ENCODE data around the gene TNFRSF19. TPM values are rescaled to one million over a fixed set of nuclear protein-coding genes. Genes with fewer than 3 reads are reported as not detected.

The TNFRSF19 gene
- total and polyA plus RNA-seq, 10 donors: 1.0 to 12.2 (median 3.8) TPM

DNA sequence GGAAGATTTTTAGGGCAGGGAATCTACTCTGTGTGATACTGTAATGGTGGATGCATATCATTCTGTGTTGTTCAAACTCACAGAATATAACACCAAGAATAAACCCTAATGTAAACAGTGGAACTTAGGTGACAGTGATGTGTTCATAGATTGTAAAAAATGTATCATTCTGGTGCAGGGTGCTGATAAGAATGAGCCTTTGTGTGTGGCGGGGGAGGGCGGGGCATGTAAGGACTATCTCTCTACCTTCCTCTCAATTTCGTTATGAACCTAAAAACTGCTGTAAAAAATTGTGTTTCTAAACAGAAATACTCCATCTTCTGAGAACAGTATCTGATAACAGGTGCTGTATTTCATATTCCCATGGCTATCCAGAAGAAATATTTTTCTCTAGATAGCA lies 35.6 kb downstream of the TNFRSF19 start:
- intact Hi-C loops (cut with DNase I; ENCODE audit: low total_unique reads): no loop called here
- DNase-seq: no peak
- Histone ChIP-seq H3K4me1 (peaks cover 23 to 33% (median 30%) of the 10 kb centered on the region in 6 donors), H3K27me3 (replicated peaks in 1 of 7) (no peaks in the 10 kb centered on the region), H3K36me3 (no peaks in the 10 kb centered on the region), H3K27ac (no peak overlapping the region), H3K9me3 (no peaks in the 10 kb centered on the region), H3K4me3 (no peak overlapping the region)
- 71 to 87% (median 78%) methylated on average over 3 of the region's 3 CpGs for WGBS, 5 donors
- TF ChIP-seq, protein P1, sequence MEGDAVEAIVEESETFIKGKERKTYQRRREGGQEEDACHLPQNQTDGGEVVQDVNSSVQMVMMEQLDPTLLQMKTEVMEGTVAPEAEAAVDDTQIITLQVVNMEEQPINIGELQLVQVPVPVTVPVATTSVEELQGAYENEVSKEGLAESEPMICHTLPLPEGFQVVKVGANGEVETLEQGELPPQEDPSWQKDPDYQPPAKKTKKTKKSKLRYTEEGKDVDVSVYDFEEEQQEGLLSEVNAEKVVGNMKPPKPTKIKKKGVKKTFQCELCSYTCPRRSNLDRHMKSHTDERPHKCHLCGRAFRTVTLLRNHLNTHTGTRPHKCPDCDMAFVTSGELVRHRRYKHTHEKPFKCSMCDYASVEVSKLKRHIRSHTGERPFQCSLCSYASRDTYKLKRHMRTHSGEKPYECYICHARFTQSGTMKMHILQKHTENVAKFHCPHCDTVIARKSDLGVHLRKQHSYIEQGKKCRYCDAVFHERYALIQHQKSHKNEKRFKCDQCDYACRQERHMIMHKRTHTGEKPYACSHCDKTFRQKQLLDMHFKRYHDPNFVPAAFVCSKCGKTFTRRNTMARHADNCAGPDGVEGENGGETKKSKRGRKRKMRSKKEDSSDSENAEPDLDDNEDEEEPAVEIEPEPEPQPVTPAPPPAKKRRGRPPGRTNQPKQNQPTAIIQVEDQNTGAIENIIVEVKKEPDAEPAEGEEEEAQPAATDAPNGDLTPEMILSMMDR (IDR thresholded peaks at IDR 0.05 in 8 of 11, conservative IDR thresholded peaks at IDR 0.05 in 3 of 11): no peak
- no peak for TF ChIP-seq POLR2AphosphoS5 (IDR thresholded peaks at IDR 0.05)
- no peak for TF ChIP-seq POLR2A (IDR thresholded peaks at IDR 0.05)

DNA sequence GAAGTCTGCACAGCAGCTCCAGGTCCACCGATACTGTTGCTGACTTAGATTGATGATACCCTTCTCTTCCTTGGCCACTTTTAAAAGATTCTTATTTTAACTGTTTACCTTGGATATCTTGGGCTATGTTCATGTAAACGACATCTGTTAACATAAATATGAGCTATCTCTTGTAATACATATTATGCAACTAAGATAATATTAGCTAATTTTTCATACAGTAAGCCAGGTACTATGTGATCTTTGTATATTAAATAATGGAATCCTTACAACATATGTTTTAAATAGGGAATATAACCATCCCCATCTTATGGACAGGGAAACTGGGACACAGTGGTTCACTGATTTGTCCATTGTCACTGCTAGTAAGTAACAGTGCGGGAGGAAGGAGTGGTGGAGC lies 37.9 kb downstream of the TNFRSF19 start:
- Histone ChIP-seq H3K4me1 (peaks cover 24 to 40% (median 34%) of the 10 kb centered on the region in 6 donors), H3K4me3 (no peak overlapping the region), H3K9me3 (no peaks in the 10 kb centered on the region), H3K36me3 (no peaks in the 10 kb centered on the region), H3K27ac (peak overlapping the region; percentile 23 to 84 (median 78)), H3K27me3 (replicated peaks in 1 of 7) (no peaks in the 10 kb centered on the region)
- intact Hi-C loops (cut with DNase I; ENCODE audit: low total_unique reads): no loop called here
- 63 to 75% (median 74%) methylated on average over 3 of the region's 3 CpGs for WGBS, 5 donors
- TF ChIP-seq POLR2AphosphoS5 (IDR thresholded peaks at IDR 0.05): no peak
- TF ChIP-seq POLR2A (IDR thresholded peaks at IDR 0.05): no peak
- TF ChIP-seq, protein P1 (IDR thresholded peaks at IDR 0.05 in 8 of 11, conservative IDR thresholded peaks at IDR 0.05 in 3 of 11): no peak
- no peak for DNase-seq

DNA sequence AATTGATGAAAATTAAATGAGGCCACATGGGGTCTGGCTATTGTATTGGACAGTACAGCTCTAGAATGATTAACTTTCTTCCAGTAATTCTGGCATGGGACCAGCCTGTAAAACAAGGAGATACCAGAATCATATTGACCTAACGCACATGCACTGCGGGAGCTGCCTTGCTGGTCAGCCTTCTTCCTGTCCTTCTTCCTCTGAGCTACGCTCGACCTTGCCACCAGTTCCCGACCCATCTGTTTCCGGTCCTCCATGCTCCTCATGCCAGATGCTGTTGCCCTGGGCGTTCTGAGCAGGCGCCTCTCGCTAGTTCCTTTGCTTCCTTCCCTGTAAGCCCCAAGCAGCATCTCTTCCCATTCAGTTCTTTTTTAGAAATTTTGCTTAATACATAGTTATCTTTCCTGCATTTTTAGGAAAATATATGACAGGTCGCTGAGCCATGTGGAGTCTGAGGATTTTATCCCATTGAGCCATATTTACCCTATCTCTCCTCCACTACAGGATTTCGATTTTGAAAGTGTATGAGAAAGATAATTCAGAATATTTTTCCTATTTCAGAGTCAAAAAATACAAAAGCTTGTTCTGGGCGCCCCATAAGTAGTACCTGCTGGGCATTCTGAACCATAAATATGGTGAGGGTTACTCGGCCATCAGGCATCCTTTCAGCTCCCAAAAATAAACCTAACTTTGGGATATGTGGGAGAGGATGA lies 38.6 kb downstream of the TNFRSF19 start:
- peak overlapping the region; percentile 23 to 84 (median 78) for H3K27ac ChIP-seq
- no peaks in the 10 kb centered on the region for H3K36me3 ChIP-seq
- peak overlapping the region in 5 of 8 donors; percentile 7 to 53 (median 25) for H3K4me3 ChIP-seq
- H3K9me3 ChIP-seq: no peaks in the 10 kb centered on the region
- intact Hi-C loops (cut with DNase I; ENCODE audit: low total_unique reads): no loop called here
- TF ChIP-seq POLR2AphosphoS5 (IDR thresholded peaks at IDR 0.05): peak; percentile 55 to 90 (median 90)
- TF ChIP-seq, protein P1 (IDR thresholded peaks at IDR 0.05 in 8 of 11, conservative IDR thresholded peaks at IDR 0.05 in 3 of 11): no peak
- peaks cover 24 to 40% (median 34%) of the 10 kb centered on the region in 6 donors for H3K4me1 ChIP-seq
- H3K27me3 ChIP-seq (replicated peaks in 1 of 7): no peaks in the 10 kb centered on the region
- WGBS, 5 donors: 19 to 31% (median 26%) methylated on average over 13 of the region's 13 CpGs
- peak; percentile 88 for DNase-seq

DNA sequence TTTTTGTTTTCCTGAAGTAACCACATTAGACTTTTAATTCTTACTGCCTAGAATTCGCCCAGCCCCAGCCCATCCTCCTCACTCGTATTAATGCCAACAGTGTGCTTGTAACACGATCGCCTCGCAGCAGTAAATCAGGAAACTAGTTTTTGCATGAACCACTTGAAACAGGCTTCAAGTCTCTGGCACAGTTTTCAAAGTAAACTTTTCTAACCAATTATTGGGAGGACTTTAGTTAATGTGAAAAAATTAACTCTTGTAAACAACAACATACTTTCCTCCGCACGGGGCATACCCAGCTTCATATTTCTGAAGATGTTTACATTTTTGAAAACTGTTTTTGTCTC lies 39.2 kb downstream of the TNFRSF19 start:
- H3K36me3 ChIP-seq: no peaks in the 10 kb centered on the region
- 3 to 10% (median 5%) methylated on average over 7 of the region's 7 CpGs for WGBS, 5 donors
- intact Hi-C loops (cut with DNase I; ENCODE audit: low total_unique reads): no loop called here
- DNase-seq: no peak
- no peaks in the 10 kb centered on the region for H3K27me3 ChIP-seq (replicated peaks in 1 of 7)
- no peak for TF ChIP-seq POLR2A (IDR thresholded peaks at IDR 0.05)
- TF ChIP-seq, protein P1 (IDR thresholded peaks at IDR 0.05 in 8 of 11, conservative IDR thresholded peaks at IDR 0.05 in 3 of 11): no peak
- no peak for TF ChIP-seq POLR2AphosphoS5 (IDR thresholded peaks at IDR 0.05)
- peaks cover 24 to 40% (median 34%) of the 10 kb centered on the region in 6 donors for H3K4me1 ChIP-seq
- peak overlapping the region; percentile 61 to 84 (median 78) for H3K27ac ChIP-seq
- H3K4me3 ChIP-seq: peak overlapping the region in 5 of 8 donors; percentile 7 to 53 (median 25)
- no peaks in the 10 kb centered on the region for H3K9me3 ChIP-seq

Data from spleen (tissue), 11 donors.